IMR-90 (cell line): ENCODE measurements around the gene PNMA8A. TPM values are rescaled to one million over a fixed set of nuclear protein-coding genes. Genes with fewer than 3 reads are reported as not detected.

Experiments
- ATAC-seq: fragments of 200-7000 bp; cut with Tn5 transposase; 2 replicates; pipeline ENCODE4 v1.9.1; 2020; ENCODE audit warnings: low read depth, mild to moderate bottlenecking, moderate library complexity
- BruUV-seq: library from RNA; stranded (reverse); fragments of 400-500 nt; replicated peaks from 2 replicates; lab custom pipeline; 2021; lab: Mats Ljungman, UMichigan
- CTCF ChIA-PET: fragments of 300-600 bp; formaldehyde crosslinking; extraction: SDS; loops from one replicate; lab custom pipeline; 2021; ENCODE audit warnings: antibody characterized with exemption; lab: Yijun Ruan, JAX
- POLR2A ChIA-PET: fragments of 300-600 bp; sonication (Branson Sonifier 250); formaldehyde crosslinking; loops from one replicate; lab custom pipeline; 2022; ENCODE audit warnings: antibody characterized with exemption; ENCODE audit not compliant: unreplicated experiment; lab: Charles Lee
- DNase-seq: peaks from one replicate; pipeline ENCODE4 v3.0.0; 2013
- H2AFZ ChIP-seq: replicated peaks from 2 replicates; pipeline ENCODE3; 2013; ENCODE audit warnings: low read length, mild to moderate bottlenecking; ENCODE audit not compliant: poor library complexity
- H2AK5ac ChIP-seq: 2 replicates; pipeline ENCODE4 v1.6.1; 2013; ENCODE audit warnings: low read depth, low read length, inconsistent platforms
- H2AK9ac ChIP-seq: replicated peaks from 2 replicates; pipeline ENCODE3; 2013; ENCODE audit warnings: mild to moderate bottlenecking, low read depth, low read length, moderate library complexity; ENCODE audit not compliant: poor library complexity
- H2BK120ac ChIP-seq: 2 replicates; pipeline ENCODE4 v1.6.1; 2013; ENCODE audit warnings: low read depth, low read length, inconsistent platforms
- H2BK15ac ChIP-seq: 3 replicates; pipeline ENCODE4 v1.6.1; 2013; ENCODE audit warnings: low read depth, low read length, inconsistent platforms
- H2BK20ac ChIP-seq: 2 replicates; pipeline ENCODE4 v1.6.1; 2013; ENCODE audit warnings: low read depth, mild to moderate bottlenecking, inconsistent platforms, low read length, moderate library complexity
- H2BK5ac ChIP-seq: 2 replicates; pipeline ENCODE4 v1.6.1; 2013; ENCODE audit warnings: mild to moderate bottlenecking, low read depth, low read length, inconsistent platforms; ENCODE audit not compliant: poor library complexity, severe bottlenecking
- H3K14ac ChIP-seq: replicated peaks from 2 replicates; pipeline ENCODE4 v1.6.1; 2013; ENCODE audit warnings: low read depth, low read length, inconsistent platforms
- H3K18ac ChIP-seq: 2 replicates; pipeline ENCODE4 v1.6.1; 2013; ENCODE audit warnings: low read depth, low read length, control low read depth
- H3K23ac ChIP-seq: 2 replicates; pipeline ENCODE4 v1.6.1; 2013; ENCODE audit warnings: low read depth, low read length, inconsistent platforms
- H3K27ac ChIP-seq: 2 replicates; pipeline ENCODE4 v1.5.1; 2013; ENCODE audit warnings: mild to moderate bottlenecking, control low read depth, low read length; ENCODE audit not compliant: insufficient read depth
- H3K27me3 ChIP-seq: 2 replicates; pipeline ENCODE4 v1.6.1; 2013; ENCODE audit warnings: low read length; ENCODE audit not compliant: control insufficient read depth, insufficient read depth
- H3K36me3 ChIP-seq: 2 replicates; pipeline ENCODE4 v1.6.1; 2013; ENCODE audit warnings: low read length, mixed read lengths; ENCODE audit not compliant: control insufficient read depth, insufficient read depth
- H3K4ac ChIP-seq: 2 replicates; pipeline ENCODE4 v1.6.1; 2013; ENCODE audit warnings: low read depth, low read length, inconsistent platforms
- H3K4me1 ChIP-seq: 2 replicates; pipeline ENCODE4 v1.6.1; 2013; ENCODE audit warnings: low read length, mixed read lengths; ENCODE audit not compliant: control insufficient read depth, insufficient read depth
- H3K4me2 ChIP-seq: 2 replicates; pipeline ENCODE4 v1.6.1; 2013; ENCODE audit warnings: low read depth, mild to moderate bottlenecking, control low read depth, low read length, moderate library complexity
- H3K4me3 ChIP-seq: 2 replicates; pipeline ENCODE4 v1.5.1; 2013; ENCODE audit warnings: low read depth, mild to moderate bottlenecking, control low read depth, low read length, moderate library complexity; ENCODE audit not compliant: insufficient read depth
- H3K56ac ChIP-seq: 2 replicates; pipeline ENCODE4 v1.6.1; 2013; ENCODE audit warnings: low read length, inconsistent platforms; ENCODE audit not compliant: insufficient read depth; ENCODE audit errors: extremely low read depth
- H3K79me1 ChIP-seq, 2 experiments: 2 replicates each; pipeline ENCODE4 v1.6.1; 2013; ENCODE audit warnings: low read length in 2 of 2, inconsistent platforms in 1 of 2, low read depth in 1 of 2
- H3K9ac ChIP-seq: 2 replicates; pipeline ENCODE4 v1.6.1; 2013; ENCODE audit warnings: low read depth, low read length, control low read depth
- H3K9me1 ChIP-seq: 2 replicates; pipeline ENCODE4 v1.6.1; 2013; ENCODE audit warnings: low read length, inconsistent platforms; ENCODE audit not compliant: insufficient read depth
- H3K9me3 ChIP-seq: 2 replicates; pipeline ENCODE4 v1.6.1; 2013; ENCODE audit warnings: low read length; ENCODE audit not compliant: control insufficient read depth, insufficient read depth
- H4K20me1 ChIP-seq: 2 replicates; pipeline ENCODE4 v1.6.1; 2013; ENCODE audit warnings: low read length, inconsistent platforms; ENCODE audit not compliant: insufficient read depth
- H4K5ac ChIP-seq: 2 replicates; pipeline ENCODE4 v1.6.1; 2013; ENCODE audit warnings: mild to moderate bottlenecking, low read depth, low read length, control low read depth
- H4K8ac ChIP-seq, 2 experiments: 2 replicates each; pipeline ENCODE4 v1.6.1; 2013; ENCODE audit warnings: low read depth in 2 of 2, low read length in 2 of 2, control low read depth in 1 of 2, inconsistent platforms in 1 of 2
- H4K91ac ChIP-seq: 2 replicates; pipeline ENCODE4 v1.6.1; 2013; ENCODE audit warnings: low read depth, low read length, inconsistent platforms; ENCODE audit not compliant: insufficient read depth
- BHLHE40 ChIP-seq: fragments of 150-350 bp; IDR thresholded peaks from 2 replicates; pipeline ENCODE4 v1.6.1; 2016; ENCODE audit warnings: mild to moderate bottlenecking, low read depth, low read length
- FOS ChIP-seq: fragments of 150-350 bp; IDR thresholded peaks from 2 replicates; pipeline ENCODE4 v1.6.1; 2016; ENCODE audit warnings: low read depth, low read length
- MXI1 ChIP-seq: IDR thresholded peaks from 2 replicates; pipeline ENCODE4 v1.6.1; 2012; ENCODE audit warnings: low read depth, mild to moderate bottlenecking, low read length, moderate library complexity, borderline replicate concordance
- RAD21 ChIP-seq: IDR thresholded peaks from 2 replicates; pipeline ENCODE4 v1.6.1; 2012; ENCODE audit warnings: low read length, improper control_type of control experiment
- RFX5 ChIP-seq: IDR thresholded peaks from 2 replicates; pipeline ENCODE4 v1.8.0; 2012; ENCODE audit warnings: low read depth, mild to moderate bottlenecking, low read length, moderate library complexity
- WGBS, 2 experiments: methylation state at CpG; one replicate each; pipeline versions ENCODE4 v1.1.5 to v1.1.7; 2013; ENCODE audit warnings: missing lambda C conversion rate in 2 of 2; ENCODE audit not compliant: insufficient read length in 1 of 2; ENCODE audit errors: extremely low coverage in 2 of 2; 5-methylcytosine and 5-hydroxymethylcytosine counted together
- dilution Hi-C: fragments of 300-500 bp; cut with HindIII; formaldehyde crosslinking; loops from one replicate; pipeline ENCODE4 v1.14.3; 2018; ENCODE audit warnings: low sequenced_read_pairs; ENCODE audit not compliant: unreplicated experiment
- in situ Hi-C: fragments of 300-500 bp; cut with MboI; formaldehyde crosslinking; loops from 3 replicates; pipeline ENCODE4 v1.14.3; 2019; ENCODE audit warnings: low sequenced_read_pairs, inconsistent platforms, mixed read lengths
- intact Hi-C: fragments of 100-400 bp; cut with micrococcal nuclease; formaldehyde crosslinking; loops from 2 replicates; pipeline ENCODE4 v1.10.0; 2022
- polyA plus RNA-seq, 3 experiments: library from polyadenylated mRNA; depleted of rRNA; stranded (reverse); fragments of >200 nt; gene quantifications; 2 replicates each; pipeline ENCODE4 v1.2.3, GENCODE V29; 2012; ENCODE audit warnings: low replicate concordance in 1 of 3
- total RNA-seq: library from RNA; depleted of rRNA; stranded (reverse); fragments of >200 nt; gene quantifications from 2 replicates; pipeline ENCODE4 v1.2.3, GENCODE V29; 2012
- TF ChIP-seq, protein P1 (sequence below): fragments of 150-350 bp; IDR thresholded peaks from 2 replicates; pipeline ENCODE4 v1.6.1; 2017; ENCODE audit warnings: mild to moderate bottlenecking, antibody characterized with exemption, low read length, low read depth

Gene PNMA8A
- total and polyA plus RNA-seq, 2 of the 4 experiments (the other 2 are of a cell fraction), result 0.77 to 0.90 TPM

DNA sequence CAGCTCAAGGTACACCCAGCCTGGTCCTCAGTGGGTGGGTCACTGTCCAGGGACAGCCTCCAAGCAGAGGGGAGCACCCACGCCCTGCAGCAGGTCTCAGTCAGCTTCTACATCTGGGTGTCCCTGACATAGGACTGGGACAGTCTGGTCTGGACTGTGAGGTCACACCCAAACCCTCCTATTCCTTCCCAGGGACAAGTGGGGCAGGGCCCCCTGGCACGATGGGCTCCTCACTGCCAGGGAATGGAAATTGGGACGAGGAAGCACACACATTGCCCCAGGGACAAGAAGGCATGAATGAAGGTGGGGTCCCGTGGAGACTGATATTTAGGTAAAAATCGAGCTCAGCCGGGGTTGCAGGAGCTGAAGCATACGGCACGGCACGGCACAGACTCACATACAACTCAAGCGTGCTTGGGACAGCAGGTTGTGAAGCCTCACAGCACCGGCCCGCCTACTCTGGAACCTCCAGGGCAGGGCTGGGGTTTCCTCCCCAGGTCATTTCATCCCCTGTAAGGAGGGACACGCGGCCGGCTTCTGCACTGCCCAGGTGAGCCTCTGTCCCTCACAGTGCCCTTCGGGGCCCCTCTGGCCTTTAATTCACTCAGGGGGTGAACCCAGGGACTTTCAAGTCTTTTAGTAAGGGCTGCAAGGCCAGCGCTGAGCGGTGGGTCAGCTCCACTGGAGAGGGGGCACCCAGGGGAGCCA, 20.8 kb upstream of the PNMA8A start:
- Histone ChIP-seq H4K20me1 (no peaks in the 10 kb centered on the region; the same call in 1 of the 2 replicates), H3K79me1 (no peaks in the 10 kb centered on the region), H2AK9ac (peak overlapping the region; percentile 11), H2BK5ac (no peak overlapping the region), H4K91ac (no peak overlapping the region), H2BK20ac (no peak overlapping the region), H2AK5ac (no peak overlapping the region), H4K8ac (no peak overlapping the region), H3K9ac (no peak overlapping the region), H3K4ac (no peak overlapping the region), H3K9me3 (no peaks in the 10 kb centered on the region), H3K4me1 (no peaks in the 10 kb centered on the region), H2BK120ac (no peak overlapping the region), H3K14ac (no peak overlapping the region), H3K23ac (no peak overlapping the region), H3K27ac (no peak overlapping the region), H3K27me3 (peaks cover 45% of the 10 kb centered on the region), H3K18ac (no peak overlapping the region), H2AFZ (no peak overlapping the region), H3K56ac (no peak overlapping the region), H3K36me3 (no peaks in the 10 kb centered on the region), H3K9me1 (no peaks in the 10 kb centered on the region), H3K4me2 (no peak overlapping the region), H2BK15ac (no peak overlapping the region), H3K4me3 (no peak overlapping the region), H4K5ac (no peak overlapping the region)
- no TSS peak for BruUV-seq
- intact Hi-C loops, result no loop called here
- ATAC-seq, result no peak
- ChIA-PET POLR2A (no interaction called here), CTCF (no interaction called here)
- WGBS, 2 experiments, result 71% methylated on average over 9 of the region's 18 CpGs; no CpG with 5 or more reads in 1 of the 2 experiments
- dilution Hi-C loops, result no loop called here
- no peak for TF ChIP-seq BHLHE40
- no peak for TF ChIP-seq RAD21
- TF ChIP-seq, protein P1, sequence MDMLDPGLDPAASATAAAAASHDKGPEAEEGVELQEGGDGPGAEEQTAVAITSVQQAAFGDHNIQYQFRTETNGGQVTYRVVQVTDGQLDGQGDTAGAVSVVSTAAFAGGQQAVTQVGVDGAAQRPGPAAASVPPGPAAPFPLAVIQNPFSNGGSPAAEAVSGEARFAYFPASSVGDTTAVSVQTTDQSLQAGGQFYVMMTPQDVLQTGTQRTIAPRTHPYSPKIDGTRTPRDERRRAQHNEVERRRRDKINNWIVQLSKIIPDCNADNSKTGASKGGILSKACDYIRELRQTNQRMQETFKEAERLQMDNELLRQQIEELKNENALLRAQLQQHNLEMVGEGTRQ, result no peak
- TF ChIP-seq FOS, result no peak
- TF ChIP-seq RFX5, result no peak
- TF ChIP-seq MXI1, result no peak
- no peak for DNase-seq
- in situ Hi-C loops, result no loop called here
